Panc1 (cell line): ENCODE results near the gene STUB1. TPM values are rescaled to one million over a fixed set of nuclear protein-coding genes. Genes with fewer than 3 reads are reported as not detected.

Experiments used
- ATAC-seq: fragments of 200-7000 bp; cut with Tn5 transposase; 2 replicates; pipeline ENCODE4 v1.9.1; 2020; ENCODE audit warnings: mild to moderate bottlenecking, moderate library complexity
- BruUV-seq: library from RNA; stranded (reverse); fragments of 400-500 nt; replicated peaks from 2 replicates; lab custom pipeline; 2021; lab: Mats Ljungman, UMichigan
- CTCF ChIA-PET: fragments of 300-600 bp; sonication (Branson Sonifier 250); formaldehyde crosslinking; loops from one replicate; lab custom pipeline; 2022; ENCODE audit warnings: antibody characterized with exemption; lab: Charles Lee
- POLR2A ChIA-PET: fragments of 300-600 bp; sonication (Branson Sonifier 250); formaldehyde crosslinking; loops from one replicate; lab custom pipeline; 2022; ENCODE audit warnings: antibody characterized with exemption; lab: Charles Lee
- DNase-seq: peaks from one replicate; pipeline ENCODE4 v3.0.0-alpha.2; 2010; ENCODE audit warnings: low read depth, low spot score
- H3K27ac ChIP-seq: 2 replicates; pipeline ENCODE4 v1.5.1; 2011; ENCODE audit warnings: mild to moderate bottlenecking, low read length, inconsistent platforms
- H3K27me3 ChIP-seq: fragments of 200-500 bp; sonication (Bioruptor generic); 2 replicates; pipeline ENCODE4 v1.6.0; 2014; ENCODE audit warnings: low read length, inconsistent platforms; ENCODE audit not compliant: control insufficient read depth, insufficient read depth
- H3K36me3 ChIP-seq: fragments of 200-500 bp; sonication (Bioruptor generic); 2 replicates; pipeline ENCODE4 v1.5.1; 2014; ENCODE audit warnings: inconsistent platforms, mild to moderate bottlenecking, low read length, moderate library complexity; ENCODE audit not compliant: control insufficient read depth, insufficient read depth
- H3K4me1 ChIP-seq: 2 replicates; pipeline ENCODE4 v1.5.1; 2011; ENCODE audit warnings: inconsistent platforms, mild to moderate bottlenecking, low read length, moderate library complexity; ENCODE audit not compliant: control insufficient read depth, insufficient read depth
- H3K4me3 ChIP-seq, 2 experiments: 2 replicates each; pipeline ENCODE4 v1.5.1; 2011 to 2012; ENCODE audit warnings: low read depth in 2 of 2, low read length in 2 of 2, mild to moderate bottlenecking in 2 of 2, inconsistent platforms in 1 of 2, moderate library complexity in 1 of 2
- H3K9me3 ChIP-seq: fragments of 200-500 bp; sonication (Bioruptor generic); 2 replicates; pipeline ENCODE4 v1.5.1; 2014; ENCODE audit warnings: low read depth, mild to moderate bottlenecking, inconsistent platforms, low read length, moderate library complexity; ENCODE audit not compliant: control insufficient read depth, insufficient read depth
- CTCF ChIP-seq: fragments of 450-650 bp; IDR thresholded peaks from 2 replicates; pipeline ENCODE4 v1.5.1; 2017; ENCODE audit warnings: mild to moderate bottlenecking
- POLR2AphosphoS5 ChIP-seq: IDR thresholded peaks from 2 replicates; pipeline ENCODE4 v1.6.1; 2012; ENCODE audit warnings: mild to moderate bottlenecking, low read depth, low read length, moderate library complexity
- REST ChIP-seq, 2 experiments: IDR thresholded peaks; 2 replicates each; pipeline ENCODE4 v1.6.1; 2011 to 2012; ENCODE audit warnings: low read depth in 2 of 2, control low read depth in 1 of 2, low read length in 1 of 2, mild to moderate bottlenecking in 1 of 2, moderate library complexity in 1 of 2; ENCODE audit not compliant: insufficient read depth in 1 of 2
- SIN3A ChIP-seq: IDR thresholded peaks from 2 replicates; pipeline ENCODE4 v1.6.1; 2012; ENCODE audit warnings: low read depth, mild to moderate bottlenecking, low read length, moderate library complexity, borderline replicate concordance; ENCODE audit not compliant: insufficient read depth
- TCF7L2 ChIP-seq: IDR thresholded peaks from 2 replicates; pipeline ENCODE4 v1.6.1; 2011; ENCODE audit warnings: mild to moderate bottlenecking, low read depth, low read length, inconsistent platforms
- in situ Hi-C: cut with HindIII; loops from 2 replicates; pipeline ENCODE4 v1.10.0; 2016; ENCODE audit warnings: low sequenced_read_pairs, low pct_unique_long_range_greater_than_20kb
- intact Hi-C: fragments of 100-400 bp; cut with micrococcal nuclease; formaldehyde crosslinking; loops from one replicate; pipeline ENCODE4 v1.10.0; 2022; ENCODE audit not compliant: unreplicated experiment
- total RNA-seq: library from RNA; stranded (reverse); gene quantifications from one replicate; pipeline ENCODE4 v1.2.1, GENCODE V29; 2021; ENCODE audit not compliant: unreplicated experiment

The STUB1 gene
- total RNA-seq, 1 experiment from 2014 or later = 217 TPM

- no TSS peak for BruUV-seq
- Histone ChIP-seq H3K36me3 (no peaks in the 10 kb centered on the region), H3K27ac (no peak overlapping the region), H3K4me1 (no peaks in the 10 kb centered on the region; the same call in 1 of the 2 replicates), H3K4me3 (no peak overlapping the region), H3K27me3 (no peaks in the 10 kb centered on the region), H3K9me3 (no peaks in the 10 kb centered on the region)
- ChIA-PET CTCF (no interaction called here), POLR2A (no interaction called here)
- TF ChIP-seq TCF7L2 (no peak), REST (IDR thresholded peaks at IDR 0.05; ENCODE audit: insufficient read depth in 1 of 2, low read depth in 2 of 2, low read length in 1 of 2) (no peak), SIN3A (no peak), POLR2AphosphoS5 (no peak), CTCF (no peak)
- ATAC-seq (no peak), DNase-seq (no peak)
- in situ Hi-C loops = no loop called here
- intact Hi-C loops = no loop called here
Measured at GRCh38 chr16:698911-699671, 18.9 kb downstream of the STUB1 start.

GRCh38 chr16:700684-701584 is 20.7 kb downstream of the STUB1 start:
- Histone ChIP-seq H3K4me3 (no peak overlapping the region), H3K27ac (no peak overlapping the region), H3K27me3 (no peaks in the 10 kb centered on the region), H3K4me1 (no peaks in the 10 kb centered on the region; the same call in 1 of the 2 replicates), H3K9me3 (no peaks in the 10 kb centered on the region), H3K36me3 (peaks cover 5% of the 10 kb centered on the region; the same call in 1 of the 2 replicates)
- intact Hi-C loops = no loop called here
- ATAC-seq (peak; percentile 39; the same call in 1 of the 2 replicates), DNase-seq (no peak)
- in situ Hi-C loops = no loop called here
- TF ChIP-seq POLR2AphosphoS5 (no peak), CTCF (no peak), TCF7L2 (no peak), REST (IDR thresholded peaks at IDR 0.05; ENCODE audit: insufficient read depth in 1 of 2, low read depth in 2 of 2, low read length in 1 of 2) (peak; percentile 90 to 97), SIN3A (no peak)
- CTCF ChIA-PET = interaction anchor here (0.7 kb wide), 1 partner anchor 15 kb away, joined by 3 read pairs; no protein-coding TSS in a partner anchor
- BruUV-seq = no TSS peak
- POLR2A ChIA-PET = no interaction called here
